HG02763 (cell line): Measurements from ENCODE around the gene MTRFR.
"Not testable (repeated sequence)": the region's sequence is repeated elsewhere in the genome, so short reads cannot be mapped to it uniquely, and the experiment has no call there.

Experiments used
- ATAC-seq: cut with Tn5 transposase; IDR thresholded peaks from one replicate; pipeline ENCODE4 v1.9.1; 2021; ENCODE audit warnings: mild to moderate bottlenecking, moderate library complexity; ENCODE audit not compliant: unreplicated experiment

MTRFR gene

DNA sequence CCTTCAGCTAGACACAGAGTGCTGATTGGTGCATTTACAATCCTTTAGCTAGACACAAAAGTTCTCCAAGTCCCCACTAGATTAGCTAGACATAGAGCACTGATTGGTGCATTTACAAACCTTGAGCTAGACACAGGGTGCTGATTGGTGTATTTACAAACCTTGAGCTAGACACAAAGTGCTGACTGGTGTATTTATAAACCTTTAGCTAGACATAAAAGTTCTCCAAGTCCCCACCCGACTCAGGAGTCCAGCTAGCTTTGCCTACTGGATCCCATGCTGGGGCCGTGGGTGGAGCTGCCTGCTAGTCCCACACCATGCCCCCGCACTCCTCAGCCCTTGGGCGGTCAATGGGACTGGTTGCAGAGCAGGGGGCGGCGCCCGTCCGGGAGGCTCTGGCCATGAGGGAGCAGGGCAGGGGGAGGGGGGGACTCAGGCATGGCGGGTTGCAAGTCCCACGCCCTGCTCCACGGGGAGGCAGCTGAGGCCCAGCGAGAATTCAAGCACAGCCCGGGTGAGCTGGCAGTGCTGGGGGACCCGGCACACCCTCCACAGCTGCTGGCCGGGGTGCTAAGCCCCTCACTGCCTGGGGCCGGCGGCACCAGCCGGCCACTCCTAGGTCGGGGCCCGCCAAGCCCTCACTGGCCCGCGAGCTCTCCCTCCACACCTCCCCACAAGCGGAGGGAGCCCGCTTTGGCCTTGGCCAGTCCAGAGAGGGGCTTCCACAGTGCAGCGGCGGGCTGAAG is 15.9 kb downstream of the MTRFR start:
- ATAC-seq = not testable (repeated sequence)

DNA sequence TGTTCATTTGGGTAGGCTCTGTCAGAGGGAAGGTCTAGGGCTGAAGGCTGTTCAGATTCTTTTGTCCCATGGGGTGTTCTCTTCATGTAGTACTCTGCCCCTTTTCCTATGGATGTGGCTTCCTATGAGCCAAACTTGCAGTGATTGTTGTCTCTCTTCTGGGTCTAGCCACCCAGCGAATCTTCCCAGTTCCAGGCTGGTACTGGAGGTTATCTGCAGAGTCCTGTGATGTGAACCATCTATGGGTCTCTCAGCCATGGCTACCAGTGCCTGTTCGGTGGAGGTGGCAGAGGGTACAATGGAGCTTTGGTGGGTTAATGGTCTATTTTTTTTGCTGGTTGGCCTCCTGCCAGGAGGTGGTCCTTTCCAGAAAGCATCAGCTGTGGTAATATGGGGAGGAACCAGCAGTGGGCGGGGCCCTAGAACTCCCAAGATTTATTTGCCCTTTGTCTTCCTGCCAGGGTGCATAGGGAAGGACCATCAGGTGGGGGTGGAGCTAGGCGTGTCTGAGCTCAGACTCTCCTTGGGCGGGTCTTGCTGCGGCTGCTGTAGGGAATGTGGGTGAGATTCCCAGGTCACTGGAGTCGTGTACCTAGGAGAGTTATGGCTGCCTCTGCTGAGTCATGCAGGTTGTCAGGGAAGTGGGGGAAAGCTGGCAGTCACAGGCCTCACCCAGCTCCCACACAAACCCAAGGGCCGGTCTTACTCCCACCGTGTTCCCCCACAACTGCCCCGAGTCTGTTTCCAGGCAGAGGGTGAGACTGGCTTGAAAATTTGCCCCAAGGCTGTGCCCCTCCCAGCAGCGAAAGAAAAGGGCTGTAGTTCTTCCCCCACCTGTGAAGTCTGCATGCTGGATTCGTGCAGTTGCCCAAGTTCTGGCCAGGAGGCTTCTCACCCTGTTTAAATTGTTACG is 17.5 kb downstream of the MTRFR start:
- ATAC-seq = no peak

DNA sequence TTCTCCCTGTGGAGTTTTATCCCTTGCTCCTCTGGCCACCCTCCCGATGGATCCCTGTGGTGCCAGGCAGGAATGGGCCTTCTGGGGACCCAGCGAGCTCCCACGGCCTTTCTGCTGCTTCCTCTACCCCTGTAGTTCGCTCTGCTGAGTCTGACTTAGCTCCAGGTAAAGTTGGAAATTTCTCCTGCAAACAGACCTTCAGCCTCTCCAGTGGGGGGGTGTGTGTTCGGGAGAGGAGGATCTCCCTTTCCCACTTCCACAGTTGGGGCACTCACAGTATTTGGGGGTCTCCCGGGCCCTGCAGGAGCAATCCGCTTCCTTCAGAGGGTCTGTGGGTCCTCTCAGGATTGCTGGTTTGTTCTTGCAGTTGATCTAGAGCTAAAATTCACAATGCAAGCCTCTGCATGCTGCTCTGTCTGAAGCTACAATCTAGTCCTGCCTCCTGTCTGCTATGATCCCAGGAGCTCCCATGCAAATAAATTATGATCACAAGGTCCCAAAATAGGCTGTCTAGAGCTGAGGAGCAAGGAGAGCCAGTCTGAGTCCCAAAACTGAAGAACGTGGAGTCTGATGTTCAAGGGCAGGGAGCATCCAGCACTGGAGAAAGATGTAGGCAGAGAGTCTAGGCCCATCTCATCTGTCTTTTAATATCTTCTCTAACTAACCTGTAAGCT is 18.3 kb downstream of the MTRFR start:
- no peak for ATAC-seq

DNA sequence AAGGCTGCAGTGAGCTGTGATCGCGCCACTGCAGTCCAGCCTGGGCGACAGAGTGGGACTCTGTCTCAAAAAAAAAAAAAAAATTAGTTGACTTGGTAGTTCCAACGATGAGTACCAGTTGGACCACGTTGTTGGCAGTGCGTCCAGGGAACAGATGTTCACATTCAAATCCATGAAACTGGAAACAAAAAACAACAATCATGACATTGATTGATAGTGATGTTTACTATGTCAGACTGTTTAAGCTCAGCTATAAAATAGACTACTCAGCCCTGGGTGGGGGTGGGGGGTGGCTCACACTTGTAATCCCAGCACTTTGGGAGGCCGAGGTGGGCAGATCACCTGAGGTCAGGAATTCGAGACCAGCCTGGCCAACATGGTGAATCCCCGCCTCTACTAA is 19.1 kb downstream of the MTRFR start:
- ATAC-seq = not testable (repeated sequence)

DNA sequence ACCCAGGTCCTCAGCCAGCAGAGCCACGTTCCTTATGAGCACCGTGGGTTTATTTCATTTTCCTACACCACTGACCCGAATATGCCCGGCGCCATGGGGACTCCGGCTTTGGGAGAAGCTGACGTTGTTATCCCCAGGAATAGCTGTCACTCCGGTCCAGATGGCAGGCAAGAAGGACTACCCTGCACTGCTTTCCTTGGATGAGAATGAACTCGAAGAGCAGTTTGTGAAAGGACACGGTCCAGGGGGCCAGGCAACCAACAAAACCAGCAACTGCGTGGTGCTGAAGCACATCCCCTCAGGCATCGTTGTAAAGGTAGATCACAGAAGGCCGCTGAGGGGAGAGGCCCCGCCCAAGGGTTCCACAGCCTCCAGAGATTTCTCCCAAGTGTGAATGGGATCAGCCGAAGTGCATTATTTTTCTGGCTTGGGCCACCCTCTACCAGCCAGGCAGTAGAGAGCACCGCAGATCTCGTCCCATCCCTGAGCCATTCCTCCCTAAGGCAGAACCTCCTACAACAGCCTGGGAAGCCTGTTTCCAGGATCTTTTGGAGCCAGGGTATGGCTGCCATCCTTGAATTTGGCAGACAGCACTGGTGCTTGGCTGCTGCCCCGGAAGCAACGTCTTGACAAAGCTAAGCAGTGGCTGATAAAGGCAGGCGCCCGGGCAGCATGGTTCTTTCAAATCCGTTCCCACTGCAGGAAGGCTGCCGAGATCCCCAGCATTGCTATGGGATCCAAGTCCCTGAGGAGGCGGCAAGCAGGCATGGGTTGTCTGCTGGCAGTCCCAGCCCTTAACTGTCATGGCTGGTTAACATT is 20.6 kb downstream of the MTRFR start:
- no peak for ATAC-seq

DNA sequence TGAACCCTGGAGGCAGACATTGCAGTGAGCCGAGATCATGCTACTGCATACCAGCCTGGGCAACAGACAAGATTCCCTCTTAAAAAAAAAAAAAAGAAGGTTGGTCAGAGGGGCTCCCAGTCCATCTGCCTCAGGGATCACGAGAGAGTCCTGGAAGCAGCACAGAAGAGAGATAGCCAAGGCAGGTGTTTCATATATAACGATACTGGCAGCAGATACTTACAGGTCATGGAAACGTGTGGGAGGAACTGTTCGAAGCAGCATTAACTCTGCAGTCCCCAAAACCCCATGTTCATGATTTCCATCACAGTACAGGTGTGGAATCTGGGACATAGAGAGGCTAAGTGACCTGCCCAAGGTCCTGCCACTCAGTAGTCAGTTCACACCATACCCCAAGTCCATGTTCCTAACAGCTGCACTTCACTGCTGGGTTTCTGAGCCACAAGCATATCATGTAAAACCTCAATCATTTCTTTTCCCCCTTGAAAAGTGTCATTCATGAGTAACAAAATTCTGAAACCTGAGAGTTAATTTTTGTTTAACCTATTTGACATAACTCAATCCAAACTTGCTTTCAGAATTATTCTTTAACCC is 21.7 kb downstream of the MTRFR start:
- ATAC-seq = no peak

DNA sequence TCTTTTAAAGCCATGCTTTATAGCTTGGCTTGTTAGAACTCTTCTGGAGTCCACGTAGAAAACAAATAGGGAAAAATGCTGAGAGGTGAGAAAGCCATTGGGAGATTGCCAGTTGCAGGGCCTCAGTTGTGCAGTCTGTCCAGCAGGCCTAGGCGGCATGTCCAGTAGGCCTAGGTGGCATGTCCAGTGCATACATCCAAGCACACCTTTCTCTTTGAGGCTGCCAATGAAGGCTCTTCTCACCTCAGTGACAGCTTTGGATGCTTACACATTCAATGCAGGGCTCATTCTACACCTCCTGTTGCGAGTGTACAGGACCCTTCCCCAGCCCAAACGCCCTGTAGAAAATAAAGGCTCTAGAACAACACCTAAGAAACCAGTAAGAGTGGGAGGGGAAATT is 25.4 kb downstream of the MTRFR start:
- no peak for ATAC-seq

DNA sequence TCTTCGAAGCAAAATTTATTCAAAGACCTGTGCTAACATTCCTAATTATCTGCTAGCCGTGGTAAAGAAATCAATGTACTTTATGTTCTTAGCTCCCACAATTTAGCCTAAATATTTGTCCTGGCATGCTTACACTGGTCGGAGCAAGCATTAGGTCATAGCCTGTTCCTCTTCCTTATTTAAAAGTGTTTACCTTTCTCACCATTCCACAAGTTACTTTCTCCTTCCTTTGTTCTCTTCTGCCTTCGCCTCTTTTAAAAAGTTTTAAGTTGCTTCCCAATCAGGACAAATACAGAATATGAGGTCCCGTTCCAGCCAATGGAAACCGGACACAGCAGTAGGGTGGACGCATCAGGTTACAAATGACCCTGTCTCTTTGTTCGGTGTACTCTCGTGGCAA is 26.8 kb downstream of the MTRFR start:
- no peak for ATAC-seq

DNA sequence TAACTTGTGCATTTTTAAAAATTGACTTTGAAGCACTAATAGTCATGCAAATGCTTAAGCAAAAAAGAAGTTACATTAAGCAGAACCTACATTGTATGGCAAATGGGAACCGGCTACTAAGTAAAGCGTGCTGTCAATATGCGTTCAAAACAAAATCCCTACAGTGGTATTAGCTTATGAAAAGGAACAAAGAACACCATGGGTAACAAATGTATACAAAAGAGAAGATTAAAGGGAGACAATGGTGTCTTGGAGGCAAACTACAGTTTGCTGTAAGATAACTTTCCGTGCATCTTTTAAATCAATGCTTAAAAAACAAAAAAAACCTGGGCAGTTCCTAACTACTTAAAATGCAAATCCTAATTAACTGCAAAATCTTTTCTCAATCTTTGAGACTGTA is 28.0 kb downstream of the MTRFR start:
- ATAC-seq = no peak

DNA sequence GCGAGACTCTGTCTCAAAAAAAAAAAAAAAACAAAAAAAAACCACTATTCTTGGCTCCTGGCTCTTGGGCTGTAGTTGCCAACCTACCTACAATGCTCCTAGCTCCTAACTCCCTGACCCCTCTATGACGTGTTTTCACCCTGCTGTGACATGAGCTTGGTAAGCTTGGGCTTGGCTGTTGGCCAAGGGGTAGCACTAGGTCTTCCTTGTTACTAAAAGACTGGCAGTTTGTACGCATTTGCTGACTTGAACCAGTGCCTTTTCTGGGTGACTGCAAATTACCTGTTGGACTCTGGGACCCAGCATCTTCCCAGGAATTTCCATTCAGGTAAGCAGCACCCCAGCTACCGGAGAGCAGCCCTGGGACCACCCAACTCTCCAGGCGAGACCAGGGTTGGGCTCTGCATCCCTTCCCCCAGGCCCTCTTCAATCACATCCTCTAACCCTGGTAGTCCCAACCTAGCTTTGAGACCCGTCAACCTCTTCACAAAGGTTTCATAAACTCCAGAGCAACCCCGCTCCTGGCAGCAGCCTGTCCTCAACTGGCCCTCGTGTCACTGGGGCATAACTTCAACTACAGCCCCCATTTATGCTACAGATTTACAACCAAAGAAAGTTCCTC is 30.1 kb downstream of the MTRFR start:
- no peak for ATAC-seq

DNA sequence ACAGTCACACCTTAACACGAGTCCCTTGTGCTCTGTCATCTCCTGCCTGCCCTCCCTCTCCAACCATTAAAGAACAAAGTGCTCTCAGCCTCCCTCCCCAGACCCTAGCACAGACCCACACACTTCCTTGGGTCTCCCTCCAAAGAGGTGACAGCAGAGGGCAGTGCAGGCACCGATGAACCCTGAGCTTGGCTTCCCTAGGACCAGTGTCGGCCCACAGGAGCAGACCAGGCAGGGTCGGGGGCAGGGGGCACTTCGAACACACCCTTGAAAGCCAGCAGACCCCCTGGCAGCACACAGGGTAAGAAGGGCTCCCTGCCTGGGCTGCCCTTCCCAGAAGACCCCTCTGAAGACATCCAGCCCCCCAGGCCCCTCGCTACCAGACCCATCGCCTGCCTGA is 31.4 kb downstream of the MTRFR start:
- no peak for ATAC-seq

DNA sequence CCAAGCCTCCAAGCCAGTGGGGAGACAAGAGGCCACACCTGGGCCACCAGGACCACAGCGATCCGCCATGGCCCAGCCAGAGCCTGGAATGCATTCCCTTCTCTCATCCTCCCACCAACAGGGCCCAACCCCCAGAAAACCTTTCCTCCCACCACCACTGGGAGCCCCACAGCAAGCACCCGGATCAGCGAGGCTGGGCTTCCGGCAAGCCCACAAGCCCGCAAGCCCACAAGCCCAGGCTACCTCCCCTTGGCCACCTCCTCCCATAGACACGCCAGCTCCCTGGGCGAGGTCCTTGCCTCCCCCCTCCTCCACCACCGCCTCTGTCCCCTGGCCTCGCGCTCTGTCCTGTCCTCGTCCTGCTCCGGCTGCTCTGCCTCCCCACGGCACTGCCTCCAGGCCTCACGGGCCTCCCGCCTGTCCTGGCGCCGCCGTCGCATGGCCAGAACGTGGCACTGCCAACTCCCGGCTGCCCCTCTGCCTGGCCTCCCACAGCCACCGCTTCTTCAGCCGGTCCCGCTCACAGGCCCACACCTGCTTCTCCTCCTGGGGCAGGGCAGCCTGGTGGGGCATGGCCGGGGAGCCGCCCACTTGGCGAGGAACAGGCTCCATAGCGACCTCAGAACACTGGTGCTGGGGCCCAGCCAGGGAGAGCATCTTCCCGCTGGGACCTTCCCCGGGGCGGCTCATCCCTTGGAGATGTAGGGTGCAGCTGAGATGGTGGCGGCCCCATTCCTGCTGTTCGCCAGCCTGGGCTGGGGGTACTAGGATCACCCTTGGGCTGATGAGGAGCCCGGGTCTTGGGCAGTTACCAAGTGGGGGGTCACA is 32.8 kb downstream of the MTRFR start:
- ATAC-seq = no peak

DNA sequence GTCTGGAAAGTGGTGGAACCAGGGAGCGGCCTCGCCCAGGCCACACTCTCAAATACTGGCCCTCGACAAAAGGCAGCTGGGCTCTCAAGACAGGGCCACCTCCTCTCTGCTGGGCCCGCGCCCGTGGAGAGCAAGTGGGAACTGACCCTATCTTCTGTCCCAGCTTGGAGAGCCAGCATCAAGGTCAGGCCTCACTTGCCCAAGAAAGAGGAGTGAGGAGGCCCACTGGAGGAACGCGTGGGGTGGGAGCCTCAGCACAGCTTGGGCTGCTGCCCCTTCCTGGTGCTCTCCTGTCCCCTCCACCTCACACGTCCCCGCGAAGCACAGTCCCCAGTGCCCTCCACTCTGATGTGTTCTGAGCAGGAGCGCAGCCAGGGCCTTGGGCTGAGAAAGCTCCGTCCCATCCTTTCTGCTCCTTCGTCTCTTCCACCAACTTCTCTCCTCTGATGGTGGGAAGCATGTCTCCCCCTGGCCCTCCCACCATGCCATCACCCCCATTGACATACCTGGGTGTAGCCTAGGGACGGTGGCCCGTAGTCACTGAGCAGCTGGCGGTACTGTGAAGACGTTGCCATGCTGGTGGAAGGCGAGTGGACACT is 33.5 kb downstream of the MTRFR start:
- no peak for ATAC-seq

DNA sequence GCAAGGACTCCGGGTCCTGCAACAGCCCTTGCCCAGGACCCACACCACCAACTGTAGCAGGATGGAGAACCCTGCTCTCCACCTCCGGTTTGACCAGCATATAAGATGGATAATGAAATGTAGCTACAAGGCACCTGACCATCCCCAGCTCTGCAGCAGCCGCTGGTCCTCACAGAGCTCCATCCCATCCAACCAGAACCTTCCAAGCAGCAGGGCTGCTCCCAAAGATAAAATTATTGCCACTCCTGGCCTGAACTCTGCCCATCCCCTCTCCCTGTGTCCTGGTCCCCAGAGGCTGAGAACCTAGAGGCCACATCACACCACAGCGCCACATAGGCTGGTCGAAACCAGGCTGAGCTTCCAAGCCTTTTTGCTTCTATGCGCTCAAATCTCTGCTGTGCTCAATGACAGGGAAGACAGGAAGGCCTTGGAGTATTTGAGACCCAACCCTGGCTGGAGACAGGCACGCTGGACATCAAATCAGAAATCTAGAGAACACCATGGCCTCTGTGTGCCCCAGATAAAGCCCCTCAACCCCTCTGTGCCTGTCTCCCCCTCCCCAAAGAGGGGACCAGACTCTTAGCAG is 34.2 kb downstream of the MTRFR start:
- ATAC-seq = no peak

DNA sequence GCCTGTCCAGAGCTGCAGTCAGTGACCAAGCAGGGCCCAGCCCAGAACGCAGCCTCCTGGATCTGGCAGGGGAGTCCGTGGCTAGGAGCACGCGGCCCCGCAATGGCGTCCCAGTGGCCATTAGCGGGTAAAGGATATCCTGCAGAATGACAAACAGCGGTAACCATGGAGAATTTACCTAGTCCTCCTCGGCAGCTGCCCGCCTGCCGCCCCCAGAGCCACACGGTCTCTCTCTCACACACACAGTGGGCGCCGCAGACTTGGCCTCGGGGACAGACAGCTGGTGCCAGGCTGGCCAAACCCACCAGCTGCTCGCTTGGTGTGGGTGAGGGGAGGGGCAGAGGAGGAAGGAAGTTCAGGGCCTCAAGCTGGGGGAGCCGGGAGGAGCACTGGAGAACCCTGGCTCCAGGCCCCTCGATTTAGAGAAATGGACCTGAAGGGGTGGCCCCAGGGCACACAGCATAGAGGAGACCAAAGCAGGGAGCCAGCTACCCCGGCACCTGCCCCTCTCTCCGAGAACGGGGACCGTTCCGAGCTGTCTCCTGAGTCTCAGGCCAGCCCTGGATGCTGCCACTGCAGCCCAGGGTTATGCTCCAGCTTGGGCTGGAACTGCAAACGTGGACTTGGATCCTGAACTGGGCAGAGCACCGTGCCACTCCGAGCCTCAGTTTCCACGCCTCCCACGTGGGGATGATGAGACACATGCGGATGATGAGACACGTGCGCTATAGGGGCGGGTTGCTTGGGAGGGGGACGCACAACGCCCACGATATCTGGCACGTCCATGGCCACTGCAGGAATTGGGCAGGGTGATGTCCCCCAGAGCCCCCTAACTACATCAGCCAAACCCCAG is 35.0 kb downstream of the MTRFR start:
- ATAC-seq = no peak

DNA sequence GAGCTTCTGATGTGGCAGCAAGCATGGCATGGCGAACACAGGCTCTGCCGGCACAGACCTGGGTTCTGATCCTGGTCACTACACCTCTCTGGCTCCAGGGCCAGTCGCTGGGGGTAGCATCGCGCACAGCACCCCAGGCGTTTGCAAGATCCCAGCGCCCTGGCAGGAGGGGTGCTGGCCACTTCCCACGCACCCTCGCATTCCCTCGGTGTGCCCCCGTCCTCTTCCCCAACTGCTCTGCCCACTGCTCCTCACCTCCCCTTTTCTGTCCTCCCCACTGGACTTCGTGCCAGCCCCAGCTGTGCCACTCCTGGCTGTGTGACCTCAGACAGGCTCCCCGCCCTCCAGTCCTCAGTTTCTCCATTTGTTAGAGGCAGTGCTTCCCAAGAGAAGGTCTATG is 35.6 kb downstream of the MTRFR start:
- no peak for ATAC-seq

DNA sequence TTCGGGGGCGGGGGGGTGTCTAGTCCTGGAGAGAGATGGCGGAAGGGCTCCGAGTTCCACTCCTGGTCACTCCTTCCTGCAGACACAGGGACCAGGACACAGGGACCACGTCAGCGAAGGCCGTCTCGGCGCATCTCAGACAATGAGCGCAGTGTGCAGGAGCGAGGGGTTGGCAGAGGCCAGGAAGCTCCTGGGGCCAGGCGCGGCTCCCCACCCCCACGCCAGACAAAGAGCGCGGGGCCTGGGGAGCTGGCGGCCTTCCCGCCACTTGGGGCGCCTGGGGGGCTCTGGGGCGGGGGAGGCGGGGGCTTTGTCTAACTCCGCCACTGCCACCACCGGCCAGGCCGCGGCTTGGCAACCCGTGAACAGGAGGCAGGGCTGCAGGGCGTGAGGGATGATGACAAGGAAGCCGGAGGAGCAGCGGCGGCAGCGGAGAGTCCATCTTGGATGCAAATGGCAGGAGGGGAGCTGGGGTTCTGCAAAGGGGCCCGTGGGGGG is 36.2 kb downstream of the MTRFR start:
- no peak for ATAC-seq
